Measurements from ENCODE around the gene PCDHGC4.
A peak's percentile ranks its signal among the peaks of the same experiment; 100 is the strongest.

The PCDHGC4 gene

DNA sequence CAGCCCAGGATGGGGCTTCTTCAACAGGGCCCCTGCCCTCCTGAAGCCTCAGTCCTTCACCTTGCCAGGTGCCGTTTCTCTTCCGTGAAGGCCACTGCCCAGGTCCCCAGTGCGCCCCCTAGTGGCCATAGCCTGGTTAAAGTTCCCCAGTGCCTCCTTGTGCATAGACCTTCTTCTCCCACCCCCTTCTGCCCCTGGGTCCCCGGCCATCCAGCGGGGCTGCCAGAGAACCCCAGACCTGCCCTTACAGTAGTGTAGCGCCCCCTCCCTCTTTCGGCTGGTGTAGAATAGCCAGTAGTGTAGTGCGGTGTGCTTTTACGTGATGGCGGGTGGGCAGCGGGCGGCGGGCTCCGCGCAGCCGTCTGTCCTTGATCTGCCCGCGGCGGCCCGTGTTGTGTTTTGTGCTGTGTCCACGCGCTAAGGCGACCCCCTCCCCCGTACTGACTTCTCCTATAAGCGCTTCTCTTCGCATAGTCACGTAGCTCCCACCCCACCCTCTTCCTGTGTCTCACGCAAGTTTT lies 27.6 kb downstream of the PCDHGC4 start:
- peak; percentile 89 for DNase-seq (ENCODE audit: low spot score)

DNA sequence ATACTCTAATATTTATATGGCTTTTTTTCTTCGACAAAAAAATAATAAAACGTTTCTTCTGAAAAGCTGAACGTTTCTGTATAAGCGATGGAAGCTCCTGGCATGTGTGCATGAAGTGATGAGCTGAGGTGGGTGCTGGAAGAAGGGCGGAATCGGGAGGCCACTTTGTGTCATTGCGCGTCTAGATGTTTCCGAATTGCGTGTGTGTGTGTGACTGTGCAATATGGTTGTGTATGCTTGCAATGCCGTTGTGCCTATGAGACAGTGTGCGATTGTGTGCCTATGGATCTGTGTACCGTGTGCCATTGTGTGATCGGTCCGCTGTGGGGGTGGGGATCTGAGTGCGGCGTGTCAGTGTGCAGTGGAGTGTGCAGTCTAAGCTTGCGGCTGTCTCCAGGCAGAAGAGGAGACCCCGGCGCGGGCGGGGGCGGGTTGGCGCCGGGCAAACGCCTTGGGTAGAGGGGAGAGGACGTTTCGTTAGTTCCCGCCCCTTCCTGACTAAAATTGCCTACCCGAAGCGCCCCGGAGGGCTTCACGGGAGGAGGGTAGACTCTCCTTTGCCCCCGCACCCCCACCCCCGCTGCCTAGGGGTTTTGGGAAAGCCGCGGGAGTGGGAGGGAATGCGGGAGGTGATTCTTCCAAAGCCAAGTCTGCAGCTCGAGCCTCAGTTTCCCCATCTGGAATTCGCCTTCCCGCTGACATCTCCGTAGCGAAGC lies 28.2 kb downstream of the PCDHGC4 start:
- peak; percentile 46 for DNase-seq (ENCODE audit: low spot score)

DNA sequence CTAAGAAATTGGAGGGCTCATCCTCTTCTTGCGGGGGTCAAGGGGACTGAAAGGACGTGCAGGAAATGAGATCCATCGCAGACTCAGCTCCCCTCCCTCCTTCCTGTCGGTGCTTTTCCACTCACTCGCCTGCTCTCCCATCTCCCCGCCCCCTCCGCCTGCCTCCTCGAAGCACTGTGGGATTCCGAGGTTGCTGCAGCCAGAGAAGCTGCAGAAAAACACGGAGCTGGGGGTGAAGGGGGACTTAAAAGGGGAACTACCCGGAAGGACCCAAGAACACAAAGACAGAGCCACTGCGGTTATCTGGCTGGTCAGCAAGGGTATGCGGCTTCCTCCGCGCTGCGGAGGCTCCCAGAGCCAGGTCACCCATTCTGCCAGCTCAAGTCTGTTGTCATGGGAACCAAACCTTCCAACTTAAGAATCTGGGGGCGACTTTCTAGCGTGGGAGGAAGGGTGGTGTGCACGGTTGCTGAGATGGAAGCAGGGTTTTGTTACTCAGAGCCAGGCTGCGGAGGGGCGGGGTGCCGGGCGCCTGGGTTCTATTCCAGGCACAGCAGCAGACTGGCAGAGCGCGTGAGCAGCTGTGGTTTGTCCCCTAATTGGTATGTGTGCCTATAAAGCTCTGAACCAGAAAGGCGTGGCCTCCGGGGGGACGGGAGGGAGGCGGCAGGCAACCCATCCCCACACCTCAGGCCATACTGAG lies 28.9 kb downstream of the PCDHGC4 start:
- DNase-seq (ENCODE audit: low spot score), result peak; percentile 66

DNA sequence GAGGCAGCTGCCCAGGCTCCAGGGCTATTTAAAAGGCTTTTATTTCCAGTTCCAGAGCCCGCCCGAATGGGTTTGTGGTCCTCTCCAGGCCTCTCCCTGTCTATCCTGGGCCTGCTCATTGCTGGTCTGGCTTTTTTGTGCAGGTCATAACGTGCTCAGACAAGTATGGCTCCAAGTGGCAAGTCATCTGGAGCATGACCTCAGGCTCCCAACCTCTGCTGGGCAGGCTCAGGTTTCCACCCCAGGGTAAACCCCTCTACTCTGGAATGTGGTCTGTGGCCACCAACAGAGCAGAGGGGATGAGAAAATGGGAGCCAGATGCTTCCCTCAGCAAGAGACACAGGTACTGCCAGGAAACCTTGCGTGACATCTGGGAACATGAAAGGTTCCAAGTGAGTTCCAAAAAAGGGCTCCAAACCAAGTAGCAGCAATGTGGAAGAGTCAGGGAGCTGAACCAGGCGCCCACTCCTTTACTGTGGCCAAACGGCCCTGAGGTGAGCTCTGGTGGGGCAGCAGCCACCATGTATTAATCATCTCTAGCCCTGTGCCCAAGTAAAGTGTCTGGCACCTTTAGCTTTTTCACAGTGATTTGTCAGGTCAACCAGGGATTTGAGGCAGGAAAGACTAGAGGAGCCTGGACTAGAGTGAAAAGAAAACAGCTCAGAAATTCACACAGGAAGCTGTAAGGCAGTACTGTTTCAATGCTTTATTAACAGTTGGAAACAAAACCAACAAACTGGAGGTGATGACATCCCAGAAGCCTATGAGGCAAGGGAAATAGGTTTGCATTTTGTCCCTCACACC lies 29.7 kb downstream of the PCDHGC4 start:
- peak; percentile 76 for DNase-seq (ENCODE audit: low spot score)

DNA sequence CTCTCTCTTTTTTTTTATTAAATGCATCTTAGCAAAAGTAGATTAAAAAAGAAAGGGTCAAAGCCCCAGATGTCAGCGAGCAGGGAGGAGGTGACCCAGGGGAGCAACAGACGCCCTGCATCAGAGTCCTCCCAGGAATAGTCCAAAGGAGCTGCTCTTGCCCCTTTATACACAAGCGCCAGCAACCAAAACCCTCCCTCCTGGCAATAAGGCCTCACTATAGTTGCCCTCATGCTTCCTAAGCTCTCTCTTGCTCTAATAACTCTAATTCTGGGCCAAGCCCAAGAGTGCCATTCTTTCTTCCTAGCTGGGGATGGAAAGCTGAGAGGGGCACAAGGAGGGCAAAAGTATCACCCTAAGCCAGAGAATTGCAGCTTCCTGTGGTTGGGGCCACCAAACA lies 30.3 kb downstream of the PCDHGC4 start:
- no peak for DNase-seq (ENCODE audit: low spot score)

DNA sequence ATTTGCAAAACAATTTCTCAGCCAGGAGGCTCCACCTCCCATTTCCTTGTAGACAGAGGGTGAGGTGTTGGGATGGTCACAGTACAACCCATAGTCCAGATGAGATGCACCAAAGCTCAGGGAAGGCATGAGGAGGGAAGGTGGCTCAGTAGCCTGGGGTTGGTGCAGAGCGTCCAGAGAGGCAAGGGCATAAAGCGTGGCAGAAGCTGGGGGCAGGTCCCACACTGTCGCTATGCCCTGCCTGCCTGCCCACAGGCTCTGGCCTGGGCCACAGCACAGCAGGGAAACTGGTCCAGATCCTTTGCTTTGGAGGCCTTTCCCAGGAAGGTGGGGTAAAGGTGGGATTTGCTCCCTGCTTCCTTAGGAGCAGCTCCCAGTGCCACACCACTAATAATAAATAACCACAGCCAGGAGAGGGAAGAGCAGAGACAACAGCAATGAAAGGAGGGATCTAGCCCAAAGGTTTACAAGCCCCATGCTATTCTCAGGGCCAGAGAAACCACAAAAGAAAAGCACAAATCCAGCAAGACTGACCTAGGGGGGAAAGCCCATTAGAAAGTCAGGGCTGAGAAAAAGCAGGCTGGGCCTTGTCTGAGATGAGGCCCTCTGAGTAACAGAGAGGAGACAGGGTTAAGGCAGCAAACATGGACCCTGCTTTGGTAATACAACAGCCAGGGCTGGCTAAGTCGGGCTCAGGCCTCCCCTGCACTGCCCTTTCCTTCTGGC lies 31.3 kb downstream of the PCDHGC4 start:
- no peak for DNase-seq (ENCODE audit: low spot score)

DNA sequence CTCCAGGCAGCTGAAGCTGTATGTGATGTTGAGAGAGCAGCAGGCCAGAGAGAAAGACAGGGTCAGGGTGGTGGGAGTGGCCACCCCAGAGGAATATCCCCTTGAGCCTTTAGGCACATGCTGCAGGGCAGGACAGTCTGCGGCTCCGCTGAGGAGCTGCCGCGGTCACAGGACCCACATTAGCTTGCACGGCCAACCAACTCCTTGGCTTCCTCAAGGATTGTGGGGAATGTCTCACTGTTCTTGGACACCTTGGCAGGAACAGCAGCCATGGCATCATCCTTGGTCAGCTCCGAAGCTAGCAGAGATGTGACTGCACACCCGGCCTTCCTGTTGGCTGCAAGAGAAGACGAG lies 31.8 kb downstream of the PCDHGC4 start:
- DNase-seq (ENCODE audit: low spot score), result no peak

DNA sequence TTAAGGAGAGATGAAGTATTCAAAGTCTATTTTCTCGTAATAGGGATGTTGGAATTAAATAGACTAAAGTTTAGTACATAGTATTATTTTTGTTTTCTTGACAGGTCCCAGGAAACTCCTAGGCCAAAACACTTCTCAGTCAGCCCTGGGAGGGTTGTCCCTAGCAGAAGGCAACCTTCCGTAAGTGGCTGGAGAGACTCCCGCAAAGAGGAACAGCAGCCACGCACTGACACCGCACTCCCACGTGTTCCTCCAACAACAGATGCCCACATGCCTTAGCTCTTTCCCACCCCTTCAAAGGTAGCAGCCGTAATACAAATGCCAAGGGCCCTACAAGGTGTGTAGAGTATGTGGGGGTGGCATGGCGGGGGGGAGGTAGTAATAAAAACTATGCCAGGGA lies 32.5 kb downstream of the PCDHGC4 start:
- no peak for DNase-seq (ENCODE audit: low spot score)

DNA sequence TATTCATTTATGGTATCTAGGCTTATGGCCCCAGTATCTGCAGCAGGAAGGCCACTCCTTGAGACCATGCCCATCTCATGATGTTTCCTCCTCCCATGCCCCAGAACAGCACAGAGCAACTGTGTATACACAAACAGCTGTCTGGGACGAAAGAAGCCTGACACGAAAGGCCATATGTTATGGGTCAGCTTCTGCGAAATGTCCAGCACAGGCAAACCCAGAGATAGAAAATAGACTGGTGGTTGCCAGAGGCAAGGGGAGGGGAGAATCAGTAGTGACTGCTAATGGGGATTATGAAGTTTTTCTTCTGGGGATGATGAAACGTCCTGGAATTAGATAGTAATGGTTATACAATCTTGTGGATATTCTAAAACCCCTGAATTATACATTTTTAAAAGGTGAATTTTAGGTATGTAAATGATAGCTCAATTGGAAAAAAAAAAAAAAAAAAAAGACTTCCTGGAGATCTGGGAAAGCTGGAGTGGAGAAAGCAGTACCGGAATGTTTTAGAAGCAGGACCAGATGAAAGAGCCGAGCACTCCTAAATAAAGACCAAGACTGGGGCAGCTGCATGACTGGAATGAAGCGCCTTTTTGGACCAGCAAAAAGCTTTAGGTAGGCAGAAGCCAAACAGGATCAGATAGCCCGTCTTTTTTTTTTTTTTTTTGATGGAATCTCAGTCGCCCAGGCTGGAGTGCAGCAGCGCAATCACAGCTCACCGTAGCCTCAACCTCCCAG lies 33.2 kb downstream of the PCDHGC4 start:
- DNase-seq (ENCODE audit: low spot score), result no peak

DNA sequence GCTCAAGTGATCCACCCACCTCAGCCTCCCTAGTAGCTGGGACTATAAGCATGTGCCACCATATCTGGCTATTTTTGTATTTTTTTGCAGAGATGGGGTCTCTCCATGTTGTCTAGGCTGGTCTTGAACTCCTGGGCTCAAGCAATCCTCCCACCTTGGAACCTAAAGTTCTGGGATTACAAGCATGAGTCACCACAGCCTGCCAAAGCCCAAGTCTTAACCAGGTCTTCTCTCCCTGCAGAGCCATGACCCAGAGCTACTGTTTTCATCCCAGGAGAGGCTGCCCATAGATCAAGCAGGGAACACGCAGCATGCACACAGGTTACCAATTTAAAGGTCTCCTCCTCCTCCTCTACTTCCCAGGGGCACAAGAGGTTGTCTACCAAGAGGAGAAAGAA lies 33.8 kb downstream of the PCDHGC4 start:
- DNase-seq (ENCODE audit: low spot score), result no peak

DNA sequence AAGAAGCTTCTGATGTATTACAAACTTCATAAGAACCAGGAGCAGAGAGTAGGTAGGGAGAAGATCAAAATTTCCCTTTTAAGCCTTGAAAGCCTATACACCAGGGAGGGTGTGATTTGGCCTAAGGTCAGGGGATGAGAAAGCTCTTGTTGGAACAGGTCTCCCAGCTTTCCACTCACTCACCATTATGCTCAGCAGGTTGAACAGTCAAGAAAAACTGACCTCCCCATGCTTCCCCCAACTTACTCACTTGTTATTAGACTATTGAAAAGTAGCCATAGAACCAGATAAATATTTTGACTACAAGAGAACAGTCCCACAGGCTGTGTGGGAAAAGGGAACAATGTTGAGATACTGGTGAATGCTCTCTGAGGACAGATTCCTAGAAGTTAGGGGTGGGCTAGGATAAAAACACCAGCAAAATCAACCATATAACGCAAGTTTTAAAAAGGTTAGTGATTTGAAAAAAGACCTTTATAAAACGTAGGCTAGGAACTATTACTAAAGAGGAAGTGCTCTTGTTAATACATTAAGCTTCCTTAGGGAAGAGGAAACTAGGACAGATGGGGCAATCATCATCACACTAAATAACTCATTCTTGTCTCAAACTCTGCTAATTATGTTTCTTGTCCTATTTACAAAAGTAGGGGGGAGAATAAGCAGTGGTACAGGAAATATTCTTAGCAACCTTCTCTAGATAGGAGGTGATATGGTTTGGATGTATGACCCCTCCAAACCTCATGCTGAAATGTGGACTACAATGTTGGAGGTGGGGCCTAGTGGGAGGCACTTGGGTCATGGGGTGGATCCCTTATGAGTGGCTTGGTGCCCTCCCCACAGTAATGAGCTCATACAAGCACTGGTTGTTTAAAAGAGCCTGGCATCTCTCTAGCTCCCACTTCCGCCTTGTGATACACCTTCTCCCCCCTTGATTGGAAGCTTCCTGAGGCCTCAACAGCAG lies 35.1 kb downstream of the PCDHGC4 start:
- DNase-seq (ENCODE audit: low spot score), result no peak

DNA sequence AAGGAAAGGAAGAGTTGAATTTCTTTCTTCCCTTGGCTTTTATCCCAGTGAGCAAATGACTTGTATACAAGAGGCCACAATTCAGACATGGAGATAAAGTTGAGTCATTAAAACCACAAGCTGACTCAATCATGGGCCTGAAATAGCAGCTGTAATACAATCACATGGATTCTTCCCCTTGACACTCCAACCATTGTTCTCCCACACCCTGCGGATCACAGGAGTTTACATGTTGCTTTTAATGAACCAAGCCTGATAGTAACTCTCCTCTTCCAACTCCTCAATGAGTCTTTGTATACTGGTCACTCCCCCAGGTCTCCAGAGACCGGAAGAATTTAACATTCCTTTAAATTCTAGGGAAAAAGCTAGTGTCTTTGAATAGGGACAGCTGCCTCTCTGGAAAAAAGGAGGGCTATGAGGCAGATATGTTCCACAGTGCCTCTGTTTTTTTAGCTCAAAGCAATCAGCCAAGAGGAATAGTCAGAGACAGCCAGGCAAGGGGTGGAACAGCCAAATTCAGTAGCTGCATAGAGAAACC lies 36.5 kb downstream of the PCDHGC4 start:
- DNase-seq (ENCODE audit: low spot score), result no peak

DNA sequence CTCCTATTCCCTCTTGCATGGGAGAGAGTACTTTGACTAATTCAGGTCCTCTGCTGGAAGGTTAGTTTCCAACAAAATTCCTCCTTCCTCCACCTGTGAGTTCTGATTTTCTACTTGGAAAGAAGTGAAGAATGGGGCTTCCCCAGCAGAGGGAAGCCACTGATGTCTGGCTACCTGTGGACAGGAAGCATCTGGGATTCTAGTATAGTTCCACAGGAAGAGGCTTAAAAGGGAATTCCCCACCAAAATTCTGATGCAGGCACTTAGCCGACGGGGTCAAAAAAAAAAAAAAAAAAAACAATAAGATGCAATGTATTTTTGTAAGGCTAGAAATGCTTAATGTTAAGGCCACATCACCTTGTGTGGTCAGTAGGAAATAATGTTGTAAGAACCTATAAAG lies 37.5 kb downstream of the PCDHGC4 start:
- DNase-seq (ENCODE audit: low spot score), result no peak

DNA sequence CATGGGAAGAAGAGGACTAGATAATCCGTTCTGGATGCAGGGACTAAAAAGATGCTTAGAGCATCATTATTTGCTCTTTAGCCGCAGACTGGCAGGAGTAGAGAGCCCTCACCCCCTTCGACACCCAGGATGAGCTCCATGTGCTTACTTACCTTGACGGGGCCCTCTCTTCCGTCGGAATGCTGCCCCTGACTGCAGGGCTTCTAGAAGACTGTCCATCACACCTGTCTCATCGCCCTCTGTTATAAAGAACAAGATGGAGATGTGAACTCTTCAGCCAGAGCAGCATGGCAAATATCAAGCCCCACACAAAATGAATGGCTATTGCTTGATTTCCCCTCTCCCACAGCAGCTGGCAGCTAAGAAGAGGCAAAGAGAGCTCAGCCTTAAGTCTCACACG lies 39.2 kb downstream of the PCDHGC4 start:
- no peak for DNase-seq (ENCODE audit: low spot score)

DNA sequence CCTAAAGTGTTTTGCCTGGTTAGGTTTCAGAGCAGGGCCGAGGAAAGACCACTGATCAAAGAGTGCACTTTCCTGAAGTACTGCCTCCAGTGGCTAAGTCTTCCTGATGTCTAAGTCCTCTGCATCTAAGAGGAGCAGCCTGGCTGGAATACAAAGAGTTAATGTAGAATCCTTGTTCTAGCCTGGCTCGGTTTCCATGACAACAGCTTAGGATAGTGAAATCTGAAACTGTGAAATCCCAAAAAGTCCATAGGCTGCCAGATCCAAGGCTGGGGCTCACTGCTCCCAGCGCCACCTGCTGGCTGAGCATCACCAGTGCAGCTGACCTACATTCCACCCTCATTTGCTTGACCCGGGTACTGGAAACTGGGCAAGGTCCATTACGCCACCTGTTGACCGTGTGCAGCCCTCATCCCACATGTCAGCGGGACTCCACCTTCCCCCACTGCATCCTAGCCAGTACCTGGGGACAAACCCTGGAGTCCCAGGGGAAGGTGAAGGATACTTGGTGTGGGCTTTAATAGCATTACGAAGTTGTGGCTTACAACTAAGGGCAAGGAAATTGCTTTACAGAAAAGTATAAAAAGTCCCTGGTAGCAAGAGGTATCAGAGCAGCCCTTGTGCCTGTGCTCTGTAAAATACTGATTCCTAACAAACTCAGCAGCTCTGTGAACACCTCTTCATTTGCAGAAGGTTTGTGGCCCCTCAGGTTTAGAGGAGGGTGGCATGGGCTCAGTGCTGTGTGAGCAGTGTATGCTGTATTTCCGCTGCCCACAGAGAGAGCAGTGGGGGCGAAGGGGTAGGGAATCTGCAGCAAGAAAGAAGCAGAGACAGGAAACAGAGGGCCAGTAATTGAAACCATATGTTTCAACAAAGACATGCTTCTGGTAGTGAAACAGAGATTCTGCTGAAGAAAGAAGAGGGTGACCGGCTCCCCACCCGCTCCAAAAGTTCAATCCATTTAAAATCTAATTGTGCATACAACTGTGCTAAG lies 40.1 kb downstream of the PCDHGC4 start:
- peak; percentile 94 for DNase-seq (ENCODE audit: low spot score)

DNA sequence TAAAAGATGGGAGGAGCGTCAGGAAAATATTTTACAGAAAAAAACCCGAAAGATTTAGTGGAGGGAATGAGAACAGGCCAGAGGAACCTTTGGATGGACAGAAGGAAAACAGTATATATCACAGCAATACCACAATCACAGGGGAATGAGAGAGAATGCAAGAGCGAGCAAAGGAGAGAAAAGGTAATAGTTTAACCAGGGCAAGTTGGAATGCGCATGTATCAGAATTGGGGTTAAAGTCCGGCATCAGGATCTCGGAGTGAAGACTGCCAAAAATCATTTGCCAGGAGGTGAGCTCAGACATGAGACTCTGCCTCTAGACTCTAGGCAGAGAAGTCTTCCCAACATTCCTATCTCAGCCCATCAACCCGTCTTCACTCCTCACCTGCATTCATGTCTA lies 40.8 kb downstream of the PCDHGC4 start:
- no peak for DNase-seq (ENCODE audit: low spot score)

DNA sequence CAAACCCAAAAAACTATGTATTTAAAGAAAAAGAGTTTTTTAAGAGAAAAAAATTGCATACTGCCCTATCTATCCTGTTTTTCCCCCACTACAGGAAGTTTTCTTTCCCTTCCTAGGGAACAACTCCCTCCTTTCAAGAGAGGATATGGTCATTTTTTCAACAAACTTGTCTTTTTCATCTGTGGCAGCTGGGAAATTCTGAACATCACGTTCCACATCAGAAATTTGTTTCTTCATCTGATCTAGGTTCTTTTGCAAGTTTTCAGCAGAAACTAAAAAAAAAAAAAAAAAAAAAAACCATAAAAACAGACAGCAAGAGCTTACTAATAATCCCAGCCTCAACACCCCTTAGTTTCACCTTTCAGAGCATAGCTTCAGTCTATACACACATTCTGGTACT lies 42.6 kb downstream of the PCDHGC4 start:
- no peak for DNase-seq (ENCODE audit: low spot score)

DNA sequence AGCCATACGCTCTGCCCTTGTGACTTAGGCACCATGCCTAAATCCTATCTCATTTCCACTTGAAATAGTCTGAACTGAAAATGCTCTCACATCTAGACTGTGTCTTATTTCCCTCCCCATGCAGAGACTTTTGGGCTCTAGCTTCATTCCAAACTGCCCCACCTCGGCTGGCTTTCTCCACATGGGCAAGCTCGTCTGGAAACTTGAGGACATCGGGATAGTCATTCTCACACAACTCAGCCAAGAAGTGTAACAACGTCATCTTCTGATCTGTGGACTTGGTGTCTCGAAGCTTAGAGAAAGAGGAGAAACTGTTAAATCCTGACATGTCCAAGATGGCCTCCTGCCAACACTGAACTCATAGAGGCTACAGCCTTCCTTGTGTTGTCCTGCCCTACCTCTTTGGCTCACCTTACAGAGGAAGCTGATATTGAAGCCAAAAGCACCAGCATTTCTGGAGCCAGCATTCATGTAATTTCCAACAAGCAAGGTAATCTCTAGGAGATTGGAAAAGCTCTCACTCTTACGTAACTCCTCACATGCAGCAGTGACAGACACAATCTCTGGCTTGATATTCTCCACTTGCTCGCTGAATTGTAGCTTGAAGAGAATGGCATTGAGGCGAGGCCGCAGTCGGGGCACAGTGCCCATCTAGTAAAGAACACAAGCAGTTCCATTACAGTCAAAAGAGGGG lies 43.6 kb downstream of the PCDHGC4 start:
- DNase-seq (ENCODE audit: low spot score), result no peak
